ENCODE measurements around the gene TUBB1.

Gene TUBB1

GRCh38 chr20:59023616-59024015 is 4.4 kb downstream of the TUBB1 start:
- Histone ChIP-seq H3K9me3 (ENCODE audit: control insufficient read depth, insufficient read depth, low read depth, low read length) (no peaks in the 10 kb centered on the region), H3K27ac (ENCODE audit: extremely low read depth, low read depth, low read length) (no peak overlapping the region), H3K36me3 (ENCODE audit: control insufficient read depth in 2 of 2, insufficient read depth in 1 of 2, low read length in 2 of 2) (peaks cover 7 to 60% of the 10 kb centered on the region in 2 experiments), H3K4me3 (ENCODE audit: low read depth, low read length) (no peak overlapping the region), H3K4me1 (ENCODE audit: control insufficient read depth, insufficient read depth, low read length) (no peaks in the 10 kb centered on the region)
- POLR2A ChIA-PET: interaction anchor here (2.0 kb wide), 1 partner anchor 9 kb away, joined by 10 read pairs; the partner anchor contains the start of gene ATP5F1E
- CTCF ChIA-PET: interaction anchor here (0.8 to 1.6 kb wide), 2 partner anchors 9 to 98 kb away, joined by 3 to 4 read pairs; no protein-coding TSS in a partner anchor
- TF ChIP-seq YY1 (tag by site-specific recombination; IDR thresholded peaks at IDR 0.05): no peak
- no peak for TF ChIP-seq SCRT2 (tag by site-specific recombination; IDR thresholded peaks at IDR 0.05)
- TF ChIP-seq ZNF292 (tag by site-specific recombination; IDR thresholded peaks at IDR 0.05; ENCODE audit: borderline replicate concordance, low read depth): no peak
- no peak for TF ChIP-seq ZFP3 (tag by site-specific recombination; IDR thresholded peaks at IDR 0.05; ENCODE audit: low read depth)
- no peak for TF ChIP-seq ZNF426 (tag by site-specific recombination; IDR thresholded peaks at IDR 0.05)

GRCh38 chr20:59024111-59024530 is 4.9 kb downstream of the TUBB1 start:
- POLR2A ChIA-PET: interaction anchor here (2.0 kb wide), 1 partner anchor 8 kb away, joined by 10 read pairs; the partner anchor contains the start of gene ATP5F1E
- CTCF ChIA-PET: interaction anchor here (0.8 kb wide), 1 partner anchor 98 kb away, joined by 3 read pairs; no protein-coding TSS in a partner anchor

DNA sequence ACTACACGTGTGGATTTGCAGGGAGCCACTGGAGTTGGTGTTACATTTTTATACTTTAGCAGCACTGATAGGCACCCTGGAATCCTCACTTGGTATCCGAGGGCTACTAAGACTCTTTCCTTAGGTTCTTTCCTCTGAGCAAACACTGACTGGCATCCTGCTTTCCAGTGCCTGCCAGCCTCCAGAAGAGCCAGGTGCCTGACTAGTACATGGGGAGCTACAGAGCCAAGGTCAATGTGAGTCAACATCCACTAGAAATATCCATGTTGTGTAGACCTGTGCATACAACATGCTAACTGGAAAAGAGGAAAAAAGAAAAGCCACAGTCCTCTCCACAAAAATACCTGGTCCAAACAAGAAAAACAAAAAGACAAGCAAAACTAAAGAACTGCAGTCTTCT is 5.9 kb downstream of the TUBB1 start:
- Histone ChIP-seq H3K27ac (ENCODE audit: extremely low read depth, low read depth, low read length) (no peak overlapping the region), H3K36me3 (ENCODE audit: control insufficient read depth in 2 of 2, insufficient read depth in 1 of 2, low read length in 2 of 2) (peaks cover 7 to 75% of the 10 kb centered on the region in 2 experiments), H3K4me1 (ENCODE audit: control insufficient read depth, insufficient read depth, low read length) (0 out of 2 replicates have a peak, but pooled peaks cover 2% of the 10 kb centered on the region), H3K4me3 (ENCODE audit: low read depth, low read length) (no peak overlapping the region), H3K9me3 (ENCODE audit: control insufficient read depth, insufficient read depth, low read depth, low read length) (no peaks in the 10 kb centered on the region)
- POLR2A ChIA-PET: no interaction called here
- CTCF ChIA-PET: interaction anchor here (0.6 kb wide), 1 partner anchor 62 kb away, joined by 3 read pairs; no protein-coding TSS in a partner anchor
- TF ChIP-seq ZNF629 (tag by site-specific recombination; IDR thresholded peaks at IDR 0.05) (no peak), SP3 (tag by site-specific recombination; IDR thresholded peaks at IDR 0.05) (no peak), ZNF501 (tag by site-specific recombination; IDR thresholded peaks at IDR 0.05) (no peak), PRDM1 (tag by site-specific recombination; IDR thresholded peaks at IDR 0.05) (no peak), ZBTB21 (tag by site-specific recombination; IDR thresholded peaks at IDR 0.05) (no peak), FEZF1 (tag by site-specific recombination; IDR thresholded peaks at IDR 0.05) (no peak), ZBTB8A (tag by site-specific recombination; IDR thresholded peaks at IDR 0.05) (no peak), ZNF610 (tag by site-specific recombination; IDR thresholded peaks at IDR 0.05; ENCODE audit: borderline replicate concordance) (no peak), ZEB2 (tag by site-specific recombination; IDR thresholded peaks at IDR 0.05) (no peak), EGR2 (tag by site-specific recombination; IDR thresholded peaks at IDR 0.05; ENCODE audit: low read depth) (no peak), ZFHX2 (tag by site-specific recombination; conservative IDR thresholded peaks at IDR 0.05) (no peak)
- TF ChIP-seq, protein P1, sequence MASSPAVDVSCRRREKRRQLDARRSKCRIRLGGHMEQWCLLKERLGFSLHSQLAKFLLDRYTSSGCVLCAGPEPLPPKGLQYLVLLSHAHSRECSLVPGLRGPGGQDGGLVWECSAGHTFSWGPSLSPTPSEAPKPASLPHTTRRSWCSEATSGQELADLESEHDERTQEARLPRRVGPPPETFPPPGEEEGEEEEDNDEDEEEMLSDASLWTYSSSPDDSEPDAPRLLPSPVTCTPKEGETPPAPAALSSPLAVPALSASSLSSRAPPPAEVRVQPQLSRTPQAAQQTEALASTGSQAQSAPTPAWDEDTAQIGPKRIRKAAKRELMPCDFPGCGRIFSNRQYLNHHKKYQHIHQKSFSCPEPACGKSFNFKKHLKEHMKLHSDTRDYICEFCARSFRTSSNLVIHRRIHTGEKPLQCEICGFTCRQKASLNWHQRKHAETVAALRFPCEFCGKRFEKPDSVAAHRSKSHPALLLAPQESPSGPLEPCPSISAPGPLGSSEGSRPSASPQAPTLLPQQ (tag by site-specific recombination; IDR thresholded peaks at IDR 0.05): no peak

More at GRCh38 chr20:59024111-59024530, 4.9 kb downstream of the TUBB1 start:
- Histone ChIP-seq H3K4me3 (ENCODE audit: low read depth, low read length) (no peak overlapping the region), H3K36me3 (ENCODE audit: control insufficient read depth in 2 of 2, insufficient read depth in 1 of 2, low read length in 2 of 2) (peaks cover 7 to 66% of the 10 kb centered on the region in 2 experiments), H3K27ac (ENCODE audit: extremely low read depth, low read depth, low read length) (no peak overlapping the region), H3K9me3 (ENCODE audit: control insufficient read depth, insufficient read depth, low read depth, low read length) (no peaks in the 10 kb centered on the region), H3K4me1 (ENCODE audit: control insufficient read depth, insufficient read depth, low read length) (no peaks in the 10 kb centered on the region)
- TF ChIP-seq MEIS1 (CRISPR knock-in tag; IDR thresholded peaks at IDR 0.05; ENCODE audit: borderline replicate concordance): no peak
- no peak for TF ChIP-seq ZNF423 (tag by site-specific recombination; IDR thresholded peaks at IDR 0.05)
- no peak for TF ChIP-seq ZNF341 (tag by site-specific recombination; IDR thresholded peaks at IDR 0.05; ENCODE audit: low read depth)
- TF ChIP-seq PRDM2 (tag by site-specific recombination; IDR thresholded peaks at IDR 0.05; ENCODE audit: borderline replicate concordance): no peak
- TF ChIP-seq ZNF664 (tag by site-specific recombination; IDR thresholded peaks at IDR 0.05): no peak
- TF ChIP-seq ZNF140 (tag by site-specific recombination; IDR thresholded peaks at IDR 0.05): no peak
